GM23248 (cell line): ENCODE results near the gene FAM110D. TPM values are rescaled to one million over a fixed set of nuclear protein-coding genes. Genes with fewer than 3 reads are reported as not detected.

Experiments used
- DNase-seq: peaks from one replicate; pipeline ENCODE4 v3.0.0-alpha.2; 2015
- H2AFZ ChIP-seq: fragments of 200-600 bp; sonication (generic); 2 replicates; pipeline ENCODE4 v1.6.1; 2016; ENCODE audit warnings: antibody characterized with exemption
- H3F3A ChIP-seq: fragments of 200-600 bp; sonication (generic); 2 replicates; pipeline ENCODE4 v1.6.1; 2016; ENCODE audit warnings: mild to moderate bottlenecking, antibody characterized with exemption, mixed run types; ENCODE audit not compliant: insufficient read depth
- H3K27ac ChIP-seq: fragments of 200-600 bp; sonication (generic); 2 replicates; pipeline ENCODE4 v1.5.1; 2016; ENCODE audit warnings: mild to moderate bottlenecking
- H3K27me3 ChIP-seq: fragments of 200-600 bp; sonication (generic); replicated peaks from 2 replicates; pipeline ENCODE4 v1.6.1; 2016; ENCODE audit warnings: mild to moderate bottlenecking; ENCODE audit not compliant: insufficient read depth
- H3K36me3 ChIP-seq: fragments of 200-600 bp; sonication (generic); 2 replicates; pipeline ENCODE4 v1.6.1; 2016; ENCODE audit warnings: low read depth, mild to moderate bottlenecking
- H3K4me1 ChIP-seq: fragments of 200-600 bp; sonication (generic); 2 replicates; pipeline ENCODE4 v1.6.1; 2016; ENCODE audit warnings: mild to moderate bottlenecking; ENCODE audit not compliant: insufficient read depth
- H3K4me2 ChIP-seq: fragments of 200-600 bp; sonication (generic); one replicate; pipeline ENCODE4 v1.6.1; 2016; ENCODE audit warnings: mild to moderate bottlenecking; ENCODE audit not compliant: unreplicated experiment
- H3K4me3 ChIP-seq: fragments of 200-600 bp; sonication (generic); 2 replicates; pipeline ENCODE4 v1.5.1; 2016; ENCODE audit warnings: mild to moderate bottlenecking
- H3K79me2 ChIP-seq: fragments of 200-600 bp; sonication (generic); 2 replicates; pipeline ENCODE4 v1.6.1; 2016; ENCODE audit warnings: mild to moderate bottlenecking; ENCODE audit not compliant: insufficient read depth
- H3K9ac ChIP-seq: fragments of 200-600 bp; sonication (generic); 2 replicates; pipeline ENCODE4 v1.6.1; 2016; ENCODE audit warnings: mild to moderate bottlenecking
- H3K9me2 ChIP-seq: fragments of 200-600 bp; sonication (generic); 2 replicates; pipeline ENCODE4 v1.6.1; 2016; ENCODE audit warnings: mixed run types, mild to moderate bottlenecking, moderate library complexity; ENCODE audit not compliant: insufficient read depth
- H3K9me3 ChIP-seq: fragments of 200-600 bp; sonication (generic); one replicate; pipeline ENCODE4 v1.6.1; 2017; ENCODE audit warnings: low read depth
- H4K20me1 ChIP-seq: fragments of 200-600 bp; sonication (generic); 2 replicates; pipeline ENCODE4 v1.6.0; 2016; ENCODE audit not compliant: insufficient read depth
- EZH2 ChIP-seq: fragments of 200-600 bp; sonication (generic); IDR thresholded peaks from 2 replicates; pipeline ENCODE4 v1.6.1; 2018; ENCODE audit warnings: antibody characterized with exemption, mild to moderate bottlenecking; ENCODE audit not compliant: insufficient read depth, poor library complexity, severe bottlenecking
- EZH2phosphoT487 ChIP-seq: fragments of 200-600 bp; sonication (generic); IDR thresholded peaks from 2 replicates; pipeline ENCODE4 v1.6.1; 2018; ENCODE audit warnings: antibody characterized with exemption, moderate library complexity, mild to moderate bottlenecking, low read depth; ENCODE audit not compliant: insufficient read depth
- WGBS, 2 experiments: methylation state at CpG; one replicate each; pipeline ENCODE4 v1.1.6; 2015 to 2017; ENCODE audit warnings: low lambda C conversion rate in 2 of 2, low coverage in 1 of 2; ENCODE audit errors: missing lambda C conversion rate in 2 of 2; 5-methylcytosine and 5-hydroxymethylcytosine counted together
- in situ Hi-C: fragments of 300-500 bp; cut with MboI; formaldehyde crosslinking; loops from 2 replicates; pipeline ENCODE4 v1.15.0; 2020
- polyA plus RNA-seq: library from polyadenylated mRNA; unstranded; fragments of >200 nt; fragmentation: Nextera tagmentation; extraction: Ambion mirVana; gene quantifications from 2 replicates; pipeline ENCODE4 v1.2.1, GENCODE V29; 2016
- total RNA-seq: library from RNA; depleted of rRNA; stranded (reverse); fragments of >200 nt; shearing (Covaris generic); gene quantifications from 2 replicates; pipeline ENCODE4 v1.2.3, GENCODE V29; 2014

FAM110D gene
- total and polyA plus RNA-seq, 2 experiments from 2014 or later = not detected

DNA sequence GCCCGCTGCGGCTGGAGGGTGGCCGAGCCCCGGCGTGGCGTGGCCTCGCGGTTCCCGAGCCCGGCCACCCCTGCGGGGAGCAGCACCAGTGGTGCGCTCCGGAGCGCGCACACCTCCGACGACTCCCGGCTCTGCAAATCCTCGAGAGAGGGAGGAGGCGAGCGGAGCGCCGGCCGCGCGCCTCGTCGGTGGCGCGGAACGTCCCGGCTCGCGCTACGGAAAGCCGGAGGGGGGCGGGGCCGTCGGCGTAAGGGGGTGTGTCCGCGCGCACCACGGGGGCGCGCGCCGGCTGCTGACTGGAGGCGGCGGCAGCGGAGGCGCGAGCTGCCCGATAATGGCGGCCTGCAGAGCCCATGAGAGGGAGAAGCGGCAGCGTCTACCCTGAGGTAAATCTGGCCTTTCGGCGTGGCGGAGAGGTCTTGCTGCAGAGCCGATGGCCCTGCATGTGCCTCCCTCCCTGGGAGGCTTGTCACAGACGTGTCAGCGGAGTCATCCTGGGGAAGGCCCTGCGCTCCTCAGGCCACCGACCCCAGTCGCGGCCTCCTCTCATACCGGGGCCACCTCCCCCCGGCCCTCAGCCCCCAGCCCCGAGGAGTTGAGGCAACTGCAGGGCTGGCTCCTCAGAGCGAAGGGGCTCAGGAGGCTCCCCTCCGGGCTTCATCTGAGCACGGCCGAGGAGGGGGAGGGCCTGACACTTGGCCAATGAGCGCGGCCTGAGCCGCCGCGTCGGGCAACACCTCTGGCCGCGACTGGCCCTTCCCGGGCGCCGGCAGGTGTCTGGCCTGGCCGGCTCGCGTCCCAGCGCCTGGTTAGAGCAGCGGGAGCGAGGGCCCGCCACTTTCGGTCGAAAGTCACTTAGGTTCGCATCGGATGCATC lies 47.1 kb upstream of the FAM110D start, which contains the start of gene PDIK1L:
Gene PDIK1L, plus strand, starts transcription at position 295 of the 877 bp plus-strand sequence. CDS start 2,485 bp downstream, outside the sequence.
- in situ Hi-C loops = no loop called here
- DNase-seq = peak; percentile 97

DNA sequence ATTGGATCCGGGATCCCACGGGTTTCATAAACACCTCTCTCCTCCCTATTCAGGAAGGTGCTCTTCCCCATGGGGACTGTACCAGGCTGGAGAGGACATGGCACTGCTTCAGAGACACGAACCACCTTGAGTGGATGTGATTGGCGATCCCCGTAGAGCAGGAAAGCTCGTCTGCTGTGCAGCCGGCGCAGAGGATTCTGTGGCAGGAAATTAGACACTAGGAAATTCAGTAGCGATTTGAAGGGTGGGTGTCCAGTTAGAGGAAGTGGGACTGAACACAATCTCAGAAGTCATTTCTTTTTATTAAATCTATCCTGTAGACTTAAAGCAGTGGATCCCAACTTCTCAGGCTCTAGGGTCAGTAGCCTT lies 46.5 kb upstream of the FAM110D start:
- H3K9me3 ChIP-seq = no peaks in the 10 kb centered on the region
- H3K4me1 ChIP-seq = peaks cover 4% of the 10 kb centered on the region; the same call in 1 of the 2 replicates
- H2AFZ ChIP-seq = peak overlapping the region; percentile 98
- H4K20me1 ChIP-seq = no peaks in the 10 kb centered on the region; the same call in 1 of the 2 replicates
- peak overlapping the region; percentile 92 for H3K4me2 ChIP-seq
- H3K36me3 ChIP-seq = no peaks in the 10 kb centered on the region
- in situ Hi-C loops = no loop called here
- no peaks in the 10 kb centered on the region for H3K27me3 ChIP-seq
- H3F3A ChIP-seq = no peaks in the 10 kb centered on the region
- H3K9ac ChIP-seq = peak overlapping the region; percentile 88
- DNase-seq = no peak
- TF ChIP-seq EZH2 (no peak), EZH2phosphoT487 (no peak)
- WGBS, 2 experiments = 2% methylated on average over 9 of the region's 9 CpGs
- no peaks in the 10 kb centered on the region for H3K9me2 ChIP-seq
- peak overlapping the region; percentile 57; the same call in 1 of the 2 replicates for H3K27ac ChIP-seq
- peak overlapping the region; percentile 94 for H3K4me3 ChIP-seq
- H3K79me2 ChIP-seq = peaks cover 27% of the 10 kb centered on the region

More for the DNA sequence above, 47.1 kb upstream of the FAM110D start, which contains the start of gene PDIK1L:
- Histone ChIP-seq H3K36me3 (no peaks in the 10 kb centered on the region), H3K4me3 (peak within 1 kb of the TSS; percentile 94), H4K20me1 (no peaks in the 10 kb centered on the region; the same call in 1 of the 2 replicates), H3K79me2 (peaks cover 27% of the 10 kb centered on the region), H3K9ac (peak within 1 kb of the TSS; percentile 88), H3K9me3 (no peaks in the 10 kb centered on the region), H3K4me2 (peak within 1 kb of the TSS; percentile 96), H3K9me2 (no peaks in the 10 kb centered on the region), H3F3A (no peaks in the 10 kb centered on the region), H2AFZ (peak within 1 kb of the TSS; percentile 98), H3K27me3 (no peaks in the 10 kb centered on the region), H3K4me1 (peaks cover 4% of the 10 kb centered on the region; the same call in 1 of the 2 replicates), H3K27ac (peak within 1 kb of the TSS; percentile 57)
- 1 to 2% methylated on average over 42 to 68 of the region's 96 CpGs for WGBS, 2 experiments
- TF ChIP-seq EZH2phosphoT487 (no peak), EZH2 (no peak)

DNA sequence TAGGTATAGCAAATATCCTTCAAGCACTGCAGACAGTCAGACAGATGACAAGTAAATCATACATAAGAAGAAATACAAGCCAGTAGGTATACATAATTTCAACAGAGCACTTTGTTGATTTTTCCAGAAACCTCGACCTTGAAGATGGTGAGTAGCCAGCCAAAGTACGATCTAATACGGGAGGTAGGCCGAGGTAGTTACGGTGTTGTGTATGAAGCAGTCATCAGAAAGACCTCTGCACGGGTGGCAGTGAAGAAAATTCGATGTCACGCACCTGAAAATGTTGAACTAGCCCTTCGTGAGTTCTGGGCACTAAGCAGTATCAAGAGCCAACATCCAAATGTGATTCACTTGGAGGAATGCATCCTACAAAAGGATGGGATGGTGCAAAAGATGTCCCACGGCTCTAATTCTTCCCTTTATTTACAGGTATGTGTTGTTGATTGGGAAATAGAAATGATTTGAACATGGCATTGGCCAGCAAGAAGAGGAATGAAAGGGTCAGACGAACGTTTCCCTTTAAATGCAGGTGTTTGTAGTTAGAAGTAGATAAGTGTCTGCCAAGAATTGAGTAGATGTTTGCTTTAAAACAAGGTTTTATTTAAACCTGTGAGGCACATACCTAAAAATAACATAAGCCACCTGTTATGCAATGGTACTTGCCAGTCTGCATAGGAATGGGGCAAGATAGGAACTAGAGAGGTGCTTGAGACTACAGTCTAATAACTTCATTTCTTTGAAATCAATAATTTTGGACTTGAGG lies 44.5 kb upstream of the FAM110D start:
- peaks cover 27% of the 10 kb centered on the region for H3K79me2 ChIP-seq
- H3K9me3 ChIP-seq = no peaks in the 10 kb centered on the region
- WGBS, 2 experiments = 88 to 90% methylated on average over 12 of the region's 12 CpGs
- no peak overlapping the region for H3K9ac ChIP-seq
- in situ Hi-C loops = no loop called here
- peaks cover 4% of the 10 kb centered on the region; the same call in 1 of the 2 replicates for H3K4me1 ChIP-seq
- H3K36me3 ChIP-seq = 0 out of 2 replicates have a peak, but pooled peaks cover 5% of the 10 kb centered on the region
- no peak overlapping the region for H2AFZ ChIP-seq
- H3K27ac ChIP-seq = no peak overlapping the region
- H3K4me3 ChIP-seq = no peak overlapping the region
- H3F3A ChIP-seq = no peaks in the 10 kb centered on the region
- H4K20me1 ChIP-seq = no peaks in the 10 kb centered on the region; the same call in 1 of the 2 replicates
- H3K27me3 ChIP-seq = no peaks in the 10 kb centered on the region
- no peak overlapping the region for H3K4me2 ChIP-seq
- DNase-seq = no peak
- TF ChIP-seq EZH2 = no peak
- TF ChIP-seq EZH2phosphoT487 = no peak
- H3K9me2 ChIP-seq = no peaks in the 10 kb centered on the region
